ENCODE data around the gene SCYL2.

The SCYL2 gene

GRCh38 chr12:100376161-100376560 lies 109.2 kb downstream of the SCYL2 start:
- no peak for DNase-seq (ENCODE audit: low read depth)

- DNase-seq (ENCODE audit: low read depth), result no peak
These were observed 114.4 kb downstream of the SCYL2 start for GRCh38 chr12:100381379-100381778.

- DNase-seq (ENCODE audit: low read depth), result no peak
These were observed 115.4 kb downstream of the SCYL2 start for GRCh38 chr12:100382338-100382737.

- DNase-seq (ENCODE audit: low read depth), result no peak
These were observed 116.9 kb downstream of the SCYL2 start for GRCh38 chr12:100383586-100384558.

GRCh38 chr12:100384559-100384935 lies 117.6 kb downstream of the SCYL2 start:
- DNase-seq (ENCODE audit: low read depth), result no peak

GRCh38 chr12:100388382-100388781 lies 121.4 kb downstream of the SCYL2 start:
- no peak for DNase-seq (ENCODE audit: low read depth)

All from activated gamma-delta T cell treated with anti-CD3 and anti-CD28 coated beads, Interleukin-2, amount 50 U/mL, for 16 hours (primary cell).